GM18526 (cell line): ENCODE data around the gene KCNQ1.

Experiments
- POLR2A ChIP-seq: IDR thresholded peaks from 3 replicates; pipeline ENCODE4 v1.6.1; 2011; ENCODE audit not compliant: insufficient read length; ENCODE audit errors: extremely low read depth

Gene KCNQ1

DNA sequence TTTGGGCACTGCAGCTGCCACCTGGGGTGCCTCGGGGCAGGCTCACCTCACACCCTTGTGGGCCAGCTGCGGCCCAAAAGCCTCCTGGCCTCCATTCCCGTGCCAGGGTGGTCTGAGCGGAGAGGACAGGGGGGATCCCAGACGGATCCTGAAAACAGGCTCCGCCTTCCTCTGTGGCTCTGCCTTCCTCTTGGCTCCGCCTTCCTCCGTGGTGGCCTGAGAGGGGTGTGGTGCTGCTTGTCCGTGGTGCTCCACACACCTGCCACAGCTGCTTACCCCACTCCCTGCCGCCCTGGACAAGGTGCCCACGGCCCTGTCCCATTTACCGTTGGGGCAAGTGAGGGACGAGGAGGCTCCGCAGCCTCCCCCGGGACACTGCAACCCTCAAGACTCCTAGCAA, 278.1 kb downstream of the KCNQ1 start:
- TF ChIP-seq POLR2A = no peak

DNA sequence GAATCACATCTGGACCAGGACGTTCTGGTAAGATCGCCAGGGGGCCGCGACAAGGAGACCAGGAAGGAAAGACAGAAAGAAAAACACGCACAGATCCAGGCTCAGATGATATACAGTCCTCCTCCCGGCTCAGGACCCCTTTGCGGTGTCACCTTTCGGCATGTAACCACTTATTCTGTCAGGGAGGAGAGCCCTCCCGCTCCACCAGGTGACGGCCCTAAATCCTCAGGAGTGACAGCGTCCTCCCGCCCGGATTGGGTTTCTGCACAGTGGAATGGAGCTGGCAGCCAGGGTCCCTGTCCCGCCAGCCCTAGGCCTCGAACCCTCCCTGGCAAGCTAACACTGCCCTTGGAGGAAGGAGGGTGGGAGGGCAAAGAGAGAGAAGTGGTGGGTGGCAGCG, 279.3 kb downstream of the KCNQ1 start:
- no peak for TF ChIP-seq POLR2A

GRCh38 chr11:2724653-2725367, 280.0 kb downstream of the KCNQ1 start:
- no peak for TF ChIP-seq POLR2A

- TF ChIP-seq POLR2A = no peak
These were observed 280.8 kb downstream of the KCNQ1 start for GRCh38 chr11:2725368-2726300.

DNA sequence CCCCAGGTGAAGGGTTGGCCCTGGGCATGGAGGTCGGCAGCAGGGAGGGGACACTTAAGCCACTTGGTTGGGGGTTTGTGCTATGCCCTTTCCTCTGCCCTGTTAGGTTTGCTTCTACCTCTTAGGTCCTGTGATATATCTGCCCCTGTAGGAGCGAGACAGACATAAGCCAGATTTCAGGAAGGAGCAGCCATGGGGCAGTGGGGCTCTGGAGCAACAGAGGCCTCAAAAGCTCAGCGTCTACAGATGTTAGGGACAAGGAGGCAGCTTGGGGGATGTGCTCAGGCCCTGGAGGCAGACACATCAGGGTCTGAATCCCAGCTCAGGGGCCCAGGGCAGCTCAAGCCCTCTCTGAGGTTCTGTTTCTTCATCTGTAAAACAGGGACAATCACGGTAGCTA, 282.2 kb downstream of the KCNQ1 start:
- no peak for TF ChIP-seq POLR2A

- TF ChIP-seq POLR2A = no peak
These were observed 283.4 kb downstream of the KCNQ1 start for GRCh38 chr11:2728128-2728662.

GRCh38 chr11:2728663-2729332, 284.0 kb downstream of the KCNQ1 start:
- TF ChIP-seq POLR2A = no peak

GRCh38 chr11:2729841-2730240, 285.0 kb downstream of the KCNQ1 start:
- TF ChIP-seq POLR2A = no peak

GRCh38 chr11:2730272-2731129, 285.7 kb downstream of the KCNQ1 start:
- TF ChIP-seq POLR2A = no peak

DNA sequence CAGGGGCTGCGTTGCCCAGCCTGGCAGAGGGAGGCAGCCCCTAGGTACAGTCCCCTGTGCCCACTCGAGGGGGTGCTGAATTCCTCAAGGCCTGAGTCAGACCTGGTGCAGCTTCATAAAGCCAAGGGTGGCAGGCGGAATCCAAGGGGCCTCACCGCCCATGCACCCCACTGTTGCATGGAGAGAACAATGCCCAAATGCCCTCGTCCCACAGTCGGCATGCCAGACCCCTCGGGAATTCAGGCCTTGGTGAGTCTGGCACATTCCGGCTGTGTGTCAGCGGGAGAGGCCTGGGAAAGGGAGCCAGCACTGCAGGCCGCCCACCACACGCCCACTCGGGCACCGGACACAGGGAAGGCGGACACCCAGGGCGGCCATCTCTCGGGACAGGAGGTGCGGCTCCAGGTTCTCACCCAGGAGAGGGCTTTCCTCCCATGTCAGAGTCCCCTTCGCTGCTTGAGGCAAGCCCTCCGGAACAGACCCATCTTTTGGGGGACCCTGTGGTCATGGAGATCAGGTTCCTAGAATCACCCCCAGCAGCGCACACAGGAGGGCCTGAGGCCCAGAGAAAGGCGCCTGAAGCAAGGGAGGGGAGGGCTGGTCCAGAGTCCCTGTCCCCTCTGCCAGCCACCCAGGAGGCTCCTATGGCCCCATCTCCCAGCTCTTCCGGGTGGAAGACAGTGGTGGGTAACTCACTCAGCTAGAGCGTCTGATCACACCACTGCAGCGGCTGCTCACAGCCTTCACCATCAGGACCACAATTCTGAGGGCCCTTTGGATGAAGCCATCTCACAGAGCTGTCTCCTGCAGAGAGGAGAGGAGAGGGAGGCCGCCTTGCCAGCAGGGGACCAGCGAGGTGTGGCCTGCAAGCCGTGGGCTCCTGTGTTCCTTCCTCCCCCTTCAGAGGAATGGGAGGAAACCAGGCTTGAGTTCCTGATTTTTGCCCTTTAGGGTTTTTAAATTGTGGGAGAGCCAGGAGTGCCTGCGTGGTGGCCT, 286.6 kb downstream of the KCNQ1 start:
- no peak for TF ChIP-seq POLR2A

DNA sequence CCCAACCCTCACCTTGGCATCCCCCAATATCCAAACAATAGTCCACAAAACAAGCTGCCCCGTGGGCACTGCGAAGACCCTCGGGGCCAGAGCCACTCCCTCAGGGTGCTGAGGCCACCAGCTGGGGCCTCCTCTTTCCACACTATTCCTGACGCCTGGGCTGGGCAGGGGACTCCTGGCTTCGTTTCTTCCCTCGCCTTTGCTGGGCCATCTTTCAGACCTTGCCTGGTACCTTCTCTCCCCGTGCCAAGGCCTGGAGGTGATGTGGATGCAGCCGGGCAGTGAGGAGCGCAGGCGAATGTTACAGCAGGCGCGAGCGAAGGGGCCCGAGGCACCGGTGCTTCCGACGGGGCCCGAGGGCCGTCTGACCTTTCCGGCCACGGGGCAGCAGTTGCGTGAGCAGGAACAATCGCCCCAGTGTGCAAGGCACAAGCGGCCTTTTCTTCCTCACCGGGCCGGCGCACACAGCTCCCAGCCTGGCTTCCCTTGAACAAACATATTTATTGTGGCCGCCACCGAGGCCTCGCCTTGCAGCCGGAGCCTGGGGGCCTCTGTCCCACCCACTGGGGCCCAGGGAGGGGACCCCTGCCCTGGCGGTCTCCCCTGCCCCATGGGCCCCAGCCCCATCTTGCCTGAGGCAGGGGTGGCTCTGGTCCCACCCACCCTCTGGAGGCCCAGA, 287.6 kb downstream of the KCNQ1 start:
- no peak for TF ChIP-seq POLR2A

GRCh38 chr11:2732940-2733628, 288.3 kb downstream of the KCNQ1 start:
- no peak for TF ChIP-seq POLR2A
